SK-N-SH (cell line): ENCODE data around the gene PRRC2B. TPM values are rescaled to one million over a fixed set of nuclear protein-coding genes. Genes with fewer than 3 reads are reported as not detected.
"Not testable (repeated sequence)": the region's sequence is repeated elsewhere in the genome, so short reads cannot be mapped to it uniquely, and the experiment has no call there.

Experiments
- CTCF ChIA-PET: fragments of 300-600, 350-600 bp; formaldehyde crosslinking; extraction: SDS; loops from one replicate; lab custom pipeline; 2021; lab: Yijun Ruan, JAX
- POLR2A ChIA-PET: fragments of 350-600 bp; sonication (Branson Sonifier 250); formaldehyde crosslinking; extraction: SDS; loops from one replicate; lab custom pipeline; 2020; ENCODE audit warnings: antibody characterized with exemption, inconsistent platforms; lab: Yijun Ruan, JAX
- DNase-seq: peaks from one replicate; pipeline ENCODE4 v3.0.0; 2012
- H2AFZ ChIP-seq: fragments of 200-600 bp; sonication (generic); 2 replicates; pipeline ENCODE4 v1.8.1; 2016; ENCODE audit warnings: antibody characterized with exemption, mild to moderate bottlenecking, low read depth
- H3F3A ChIP-seq: fragments of 200-600 bp; sonication (generic); replicated peaks from 2 replicates; pipeline ENCODE3; 2016; ENCODE audit warnings: antibody characterized with exemption, mild to moderate bottlenecking; ENCODE audit not compliant: insufficient read depth
- H3K27ac ChIP-seq, 2 experiments: fragments of 200-500 bp in 1 of 2; fragments of 200-600 bp in 1 of 2; sonication (Bioruptor generic) in 1 of 2; sonication (generic), shearing (Covaris generic) in 1 of 2; 2 replicates each; pipeline versions ENCODE4 v1.5.1 to v1.6.1; 2014 to 2016; ENCODE audit warnings: low read depth in 2 of 2, inconsistent platforms in 1 of 2, low read length in 1 of 2, mild to moderate bottlenecking in 1 of 2, mixed read lengths in 1 of 2
- H3K27me3 ChIP-seq: fragments of 200-600 bp; sonication (generic), shearing (Covaris generic); 2 replicates; pipeline ENCODE4 v1.6.1; 2016; ENCODE audit warnings: mixed run types; ENCODE audit not compliant: insufficient read depth
- H3K36me3 ChIP-seq, 2 experiments: fragments of 200-500 bp in 1 of 2; fragments of 200-600 bp in 1 of 2; sonication (Bioruptor generic) in 1 of 2; sonication (generic) in 1 of 2; replicated peaks in 1 of 2; 2 replicates each; pipeline versions ENCODE3 to v1.5.1; 2014 to 2016; ENCODE audit warnings: low read length in 1 of 2, mild to moderate bottlenecking in 1 of 2; ENCODE audit not compliant: insufficient read depth in 2 of 2, control insufficient read depth in 1 of 2
- H3K4me1 ChIP-seq, 2 experiments: fragments of 200-500 bp in 1 of 2; fragments of 200-600 bp in 1 of 2; sonication (Bioruptor generic) in 1 of 2; sonication (generic), shearing (Covaris generic) in 1 of 2; 2 replicates each; pipeline versions ENCODE4 v1.5.1 to v1.6.1; 2014 to 2016; ENCODE audit warnings: low read depth in 1 of 2, low read length in 1 of 2, mixed run types in 1 of 2; ENCODE audit not compliant: insufficient read depth in 2 of 2, control insufficient read depth in 1 of 2
- H3K4me2 ChIP-seq: fragments of 200-600 bp; sonication (generic), shearing (Covaris generic); 2 replicates; pipeline ENCODE4 v1.6.1; 2017; ENCODE audit warnings: mixed run types
- H3K4me3 ChIP-seq, 2 experiments: fragments of 200-500 bp in 1 of 2; fragments of 200-600 bp in 1 of 2; sonication (Bioruptor generic) in 1 of 2; sonication (generic), shearing (Covaris generic) in 1 of 2; 2 replicates each; pipeline versions ENCODE4 v1.5.1 to v1.8.1; 2014 to 2016; ENCODE audit warnings: low read depth in 2 of 2, inconsistent platforms in 1 of 2, low read length in 1 of 2, mild to moderate bottlenecking in 1 of 2, mixed read lengths in 1 of 2, moderate library complexity in 1 of 2
- H3K79me2 ChIP-seq: fragments of 200-600 bp; sonication (generic); 2 replicates; pipeline ENCODE4 v1.8.1; 2017; ENCODE audit warnings: mild to moderate bottlenecking; ENCODE audit not compliant: insufficient read depth
- H3K9ac ChIP-seq: fragments of 200-600 bp; sonication (generic); 2 replicates; pipeline ENCODE4 v1.6.1; 2017; ENCODE audit warnings: mixed run types
- H3K9me2 ChIP-seq: fragments of 200-600 bp; sonication (generic); 2 replicates; pipeline ENCODE4 v1.6.1; 2017; ENCODE audit warnings: mixed run types
- H3K9me3 ChIP-seq: fragments of 200-600 bp; sonication (generic); 2 replicates; pipeline ENCODE4 v1.6.1; 2017; ENCODE audit warnings: mixed run types, mild to moderate bottlenecking, moderate library complexity
- H4K20me1 ChIP-seq: fragments of 200-600 bp; sonication (generic); 2 replicates; pipeline ENCODE4 v1.6.1; 2017; ENCODE audit warnings: mild to moderate bottlenecking, mixed run types; ENCODE audit not compliant: insufficient read depth
- ELF1 ChIP-seq: IDR thresholded peaks from 2 replicates; pipeline ENCODE4 v1.4.0; 2012
- FOXJ3 ChIP-seq: sonication (generic); formaldehyde crosslinking; IDR thresholded peaks from 2 replicates; pipeline ENCODE4 v1.5.1; 2020; ENCODE audit warnings: mild to moderate bottlenecking, missing genetic modification reagents
- FOXM1 ChIP-seq: IDR thresholded peaks from 2 replicates; pipeline ENCODE4 v1.4.0; 2012; ENCODE audit warnings: low read depth, mild to moderate bottlenecking
- GATA2 ChIP-seq: sonication (generic); formaldehyde crosslinking; IDR thresholded peaks from 2 replicates; pipeline ENCODE4 v1.5.0; 2020; ENCODE audit warnings: mild to moderate bottlenecking, missing genetic modification reagents
- NFIC ChIP-seq: IDR thresholded peaks from 2 replicates; pipeline ENCODE4 v1.4.0; 2012; ENCODE audit warnings: borderline replicate concordance
- RCOR1 ChIP-seq: fragments of 150-350 bp; IDR thresholded peaks from 2 replicates; pipeline ENCODE4 v1.6.1; 2017; ENCODE audit warnings: antibody characterized with exemption, low read length
- SIN3A ChIP-seq: IDR thresholded peaks from 2 replicates; pipeline ENCODE4 v1.6.1; 2012; ENCODE audit warnings: low read depth, mild to moderate bottlenecking, low read length, moderate library complexity, borderline replicate concordance
- TAF1 ChIP-seq: IDR thresholded peaks from 2 replicates; pipeline ENCODE4 v1.6.1; 2012; ENCODE audit warnings: low read depth, mild to moderate bottlenecking, low read length, moderate library complexity, borderline replicate concordance
- WGBS: methylation state at CpG from one replicate; pipeline ENCODE4 v1.1.6; 2017; ENCODE audit warnings: low lambda C conversion rate; 5-methylcytosine and 5-hydroxymethylcytosine counted together
- polyA plus RNA-seq, 3 experiments: library from polyadenylated mRNA; depleted of rRNA; stranded (reverse); fragments of >200 nt; gene quantifications; 2 replicates each; pipeline ENCODE4 v1.2.3, GENCODE V29; 2012
- TF ChIP-seq, protein P1 (sequence below): IDR thresholded peaks from 2 replicates; pipeline ENCODE4; 2012
- TF ChIP-seq, protein P2 (sequence below): IDR thresholded peaks from 2 replicates; pipeline ENCODE4 v1.4.0; 2012; ENCODE audit warnings: low read depth, borderline replicate concordance

The PRRC2B gene
- polyA plus RNA-seq, 1 of the 3 experiments (the other 2 are of a cell fraction): 26.3 TPM

DNA sequence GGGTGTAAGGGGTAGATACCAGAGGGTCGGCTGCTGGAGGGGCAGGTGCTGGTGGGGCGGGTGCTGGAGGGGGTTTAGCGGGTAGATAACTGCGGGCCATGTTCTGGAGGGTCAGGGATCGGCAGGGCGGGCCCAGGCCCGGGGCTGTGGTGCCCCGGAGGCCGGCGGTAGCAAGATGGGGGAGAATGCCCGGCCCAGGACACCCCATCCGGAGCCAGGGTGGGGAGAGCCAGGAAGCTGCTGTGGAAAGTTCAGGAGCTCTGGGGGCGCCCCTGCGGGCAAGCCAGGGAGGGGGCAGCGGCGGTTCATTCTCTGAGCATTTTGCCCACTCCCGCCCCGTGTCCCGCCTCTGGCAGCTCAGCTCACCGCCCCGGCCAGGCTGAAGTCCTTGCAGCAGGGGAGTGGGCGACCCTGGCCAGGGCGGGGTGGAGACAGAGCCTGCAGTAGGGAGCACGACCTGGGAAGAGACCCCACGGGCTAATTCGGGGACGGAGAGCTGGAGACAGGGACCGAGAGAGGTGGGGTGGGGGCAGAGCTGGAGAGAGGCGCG lies 152.0 kb downstream of the PRRC2B start:
- Histone ChIP-seq H3K9ac (no peak overlapping the region), H2AFZ (no peak overlapping the region), H3K27ac (no peak overlapping the region), H4K20me1 (no peaks in the 10 kb centered on the region), H3K9me3 (peaks cover 15% of the 10 kb centered on the region), H3K79me2 (no peaks in the 10 kb centered on the region), H3K27me3 (peaks cover 41% of the 10 kb centered on the region), H3F3A (no peaks in the 10 kb centered on the region), H3K4me2 (peak overlapping the region; percentile 70; the same call in 1 of the 2 replicates), H3K4me3 (peak overlapping the region in 1 of 2 experiments; percentile 31; a peak in 2 of 4 replicates), H3K4me1 (peaks cover 0 to 5% of the 10 kb centered on the region in 2 experiments; a peak in 1 of 4 replicates), H3K36me3 (no peaks in the 10 kb centered on the region), H3K9me2 (no peaks in the 10 kb centered on the region)
- POLR2A ChIA-PET: no interaction called here
- 2% methylated on average over 14 of the region's 30 CpGs for WGBS
- peak; percentile 57 for DNase-seq
- TF ChIP-seq FOXJ3 (CRISPR knock-in tag): no peak
- no peak for TF ChIP-seq RCOR1
- TF ChIP-seq NFIC: no peak
- TF ChIP-seq FOXM1: no peak
- TF ChIP-seq, protein P1, sequence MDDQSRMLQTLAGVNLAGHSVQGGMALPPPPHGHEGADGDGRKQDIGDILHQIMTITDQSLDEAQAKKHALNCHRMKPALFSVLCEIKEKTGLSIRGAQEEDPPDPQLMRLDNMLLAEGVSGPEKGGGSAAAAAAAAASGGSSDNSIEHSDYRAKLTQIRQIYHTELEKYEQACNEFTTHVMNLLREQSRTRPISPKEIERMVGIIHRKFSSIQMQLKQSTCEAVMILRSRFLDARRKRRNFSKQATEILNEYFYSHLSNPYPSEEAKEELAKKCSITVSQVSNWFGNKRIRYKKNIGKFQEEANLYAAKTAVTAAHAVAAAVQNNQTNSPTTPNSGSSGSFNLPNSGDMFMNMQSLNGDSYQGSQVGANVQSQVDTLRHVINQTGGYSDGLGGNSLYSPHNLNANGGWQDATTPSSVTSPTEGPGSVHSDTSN: no peak
- TF ChIP-seq ELF1: no peak
- TF ChIP-seq TAF1: no peak
- TF ChIP-seq, protein P2, sequence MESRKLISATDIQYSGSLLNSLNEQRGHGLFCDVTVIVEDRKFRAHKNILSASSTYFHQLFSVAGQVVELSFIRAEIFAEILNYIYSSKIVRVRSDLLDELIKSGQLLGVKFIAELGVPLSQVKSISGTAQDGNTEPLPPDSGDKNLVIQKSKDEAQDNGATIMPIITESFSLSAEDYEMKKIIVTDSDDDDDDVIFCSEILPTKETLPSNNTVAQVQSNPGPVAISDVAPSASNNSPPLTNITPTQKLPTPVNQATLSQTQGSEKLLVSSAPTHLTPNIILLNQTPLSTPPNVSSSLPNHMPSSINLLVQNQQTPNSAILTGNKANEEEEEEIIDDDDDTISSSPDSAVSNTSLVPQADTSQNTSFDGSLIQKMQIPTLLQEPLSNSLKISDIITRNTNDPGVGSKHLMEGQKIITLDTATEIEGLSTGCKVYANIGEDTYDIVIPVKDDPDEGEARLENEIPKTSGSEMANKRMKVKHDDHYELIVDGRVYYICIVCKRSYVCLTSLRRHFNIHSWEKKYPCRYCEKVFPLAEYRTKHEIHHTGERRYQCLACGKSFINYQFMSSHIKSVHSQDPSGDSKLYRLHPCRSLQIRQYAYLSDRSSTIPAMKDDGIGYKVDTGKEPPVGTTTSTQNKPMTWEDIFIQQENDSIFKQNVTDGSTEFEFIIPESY: no peak
- CTCF ChIA-PET: interaction anchor here (1.0 to 2.3 kb wide), 4 partner anchors 14 to 196 kb away, joined by 3 to 9 read pairs (median 6); partner anchors contain the start of genes RAPGEF1 and UCK1

DNA sequence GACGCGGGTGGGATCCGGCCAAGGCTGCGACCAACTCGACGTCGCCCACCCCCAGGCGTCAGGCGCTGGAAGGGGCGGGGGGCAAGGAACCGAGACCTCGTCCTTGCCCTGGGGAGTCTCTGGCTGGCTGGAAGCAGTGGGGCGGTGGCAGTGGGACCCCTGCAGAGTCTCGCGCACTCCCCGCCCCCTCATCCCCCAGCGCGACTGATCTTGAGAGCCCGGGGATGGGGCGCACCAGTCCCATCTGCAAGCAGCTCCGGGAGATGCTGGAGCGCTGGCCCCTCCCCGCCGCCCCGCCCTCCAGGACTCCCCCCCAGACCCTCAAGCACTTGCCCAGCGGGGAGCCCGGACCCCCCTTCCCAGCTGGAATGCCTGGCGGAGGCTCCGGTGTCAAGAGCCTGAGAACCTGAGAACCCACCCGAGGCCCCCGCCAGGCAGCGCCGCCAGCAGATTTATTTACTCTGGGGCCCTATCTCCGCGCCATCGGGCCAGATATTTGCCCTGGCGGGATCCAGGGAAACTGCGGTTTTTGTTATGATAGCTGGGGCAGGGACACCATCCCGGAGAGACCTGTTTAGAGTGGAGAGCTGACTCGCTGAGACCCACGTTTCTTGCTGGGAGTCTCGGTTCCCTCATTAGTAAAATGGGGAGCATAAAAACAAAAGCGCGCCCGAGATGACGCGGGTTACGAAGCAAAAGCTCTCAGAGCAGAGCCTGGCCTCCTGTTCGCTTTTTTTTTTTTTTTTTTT lies 152.6 kb downstream of the PRRC2B start:
- POLR2A ChIA-PET: no interaction called here
- no peak overlapping the region for H2AFZ ChIP-seq
- no peaks in the 10 kb centered on the region for H3F3A ChIP-seq
- CTCF ChIA-PET: interaction anchor here (1.1 to 2.3 kb wide), 4 partner anchors 9 to 196 kb away, joined by 3 to 9 read pairs (median 6); partner anchors contain the start of genes RAPGEF1 and UCK1
- no peak overlapping the region for H3K9ac ChIP-seq
- no peaks in the 10 kb centered on the region for H3K9me2 ChIP-seq
- H3K4me3 ChIP-seq: peak overlapping the region; percentile 24 to 31; a peak in 3 of 4 replicates
- H3K27me3 ChIP-seq: peaks cover 41% of the 10 kb centered on the region
- TF ChIP-seq GATA2 (CRISPR knock-in tag) (peak; percentile 49; the same call in 1 of the 2 replicates), SIN3A (no peak)
- no peaks in the 10 kb centered on the region for H3K36me3 ChIP-seq
- H3K4me2 ChIP-seq: peak overlapping the region; percentile 70
- peaks cover 15% of the 10 kb centered on the region for H3K9me3 ChIP-seq
- 12% methylated on average over 22 of the region's 49 CpGs for WGBS
- no peaks in the 10 kb centered on the region for H4K20me1 ChIP-seq
- H3K27ac ChIP-seq: no peak overlapping the region
- peaks cover 0 to 5% of the 10 kb centered on the region in 2 experiments; a peak in 1 of 4 replicates for H3K4me1 ChIP-seq
- DNase-seq: peak; percentile 82
- no peaks in the 10 kb centered on the region for H3K79me2 ChIP-seq

DNA sequence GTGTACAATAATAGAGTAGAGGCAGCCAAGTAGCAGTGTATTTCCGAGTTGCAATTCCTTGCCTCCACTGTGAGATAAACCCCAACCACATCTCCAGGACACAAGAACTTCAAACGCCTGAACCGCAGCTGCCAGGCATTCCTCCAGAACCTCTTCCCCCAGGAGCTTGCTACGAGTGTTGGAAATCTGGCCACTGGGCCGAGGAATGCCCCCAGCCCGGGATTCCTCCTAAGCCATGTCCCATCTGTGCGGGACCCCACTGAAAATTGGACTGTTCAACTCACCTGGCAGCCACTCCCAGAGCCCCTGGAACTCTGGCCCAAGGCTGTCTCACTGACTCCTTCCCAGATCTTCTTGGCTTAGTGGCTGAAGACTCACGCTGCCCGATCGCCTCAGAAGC lies 155.3 kb downstream of the PRRC2B start:
- H3F3A ChIP-seq, POLR2A ChIA-PET, H2AFZ ChIP-seq, H3K9ac ChIP-seq, H3K36me3 ChIP-seq, H3K27ac ChIP-seq, H3K9me3 ChIP-seq, H3K4me3 ChIP-seq, H3K4me1 ChIP-seq, H4K20me1 ChIP-seq, DNase-seq, H3K4me2 ChIP-seq, H3K9me2 ChIP-seq, CTCF ChIA-PET, H3K79me2 ChIP-seq: not testable (repeated sequence)
- WGBS: 67% methylated on average over 10 of the region's 10 CpGs
- H3K27me3 ChIP-seq: peaks cover 41% of the 10 kb centered on the region
